Stimulated activated CD8-positive, alpha-beta memory T cell treated with anti-CD3 and anti-CD28 coated beads, Interleukin-4, amount 100 ng/mL, for 48 hours (primary cell): ENCODE data around the gene SNUPN.
"Not testable (repeated sequence)": the region's sequence is repeated elsewhere in the genome, so short reads cannot be mapped to it uniquely, and the experiment has no call there.

Source experiments
- DNase-seq: peaks from one replicate; pipeline ENCODE4 v3.0.0-alpha.2; 2020

Gene SNUPN

GRCh38 chr15:75578173-75578947 is 47.2 kb downstream of the SNUPN start:
- peak; percentile 36 for DNase-seq

GRCh38 chr15:75577401-75578172 is 47.9 kb downstream of the SNUPN start:
- DNase-seq = no peak

- no peak for DNase-seq
Measured at GRCh38 chr15:75573648-75574384, 51.7 kb downstream of the SNUPN start.

- no peak for DNase-seq
Measured at GRCh38 chr15:75570126-75570845, 55.2 kb downstream of the SNUPN start.

GRCh38 chr15:75565062-75565970 is 60.2 kb downstream of the SNUPN start:
- no peak for DNase-seq

- no peak for DNase-seq
Measured at GRCh38 chr15:75561888-75562287, 63.6 kb downstream of the SNUPN start.

- not testable (repeated sequence) for DNase-seq
Measured at GRCh38 chr15:75559360-75559759, 66.2 kb downstream of the SNUPN start.

- DNase-seq = not testable (repeated sequence)
Measured at GRCh38 chr15:75558955-75559354, 66.6 kb downstream of the SNUPN start.

GRCh38 chr15:75554717-75555116 is 70.8 kb downstream of the SNUPN start:
- DNase-seq = no peak

GRCh38 chr15:75553659-75554058 is 71.9 kb downstream of the SNUPN start:
- DNase-seq = no peak

- no peak for DNase-seq
Measured at GRCh38 chr15:75551091-75551490, 74.4 kb downstream of the SNUPN start.
